Colonic mucosa (tissue), 4 donors: Measurements from ENCODE around the gene KIF15. TPM values are rescaled to one million over a fixed set of nuclear protein-coding genes. Genes with fewer than 3 reads are reported as not detected.

ENCODE experiments used
- DNase-seq: peaks from one replicate; pipeline ENCODE4 v3.0.0-alpha.2; 2020
- H3K27ac ChIP-seq: fragments of 200-600 bp; one replicate; pipeline ENCODE4 v1.8.0; 2021
- H3K27me3 ChIP-seq: fragments of 200-600 bp; one replicate; pipeline ENCODE4 v1.8.0; 2021
- H3K36me3 ChIP-seq: fragments of 200-600 bp; one replicate; pipeline ENCODE4 v1.8.0; 2021
- H3K4me1 ChIP-seq: fragments of 200-600 bp; one replicate; pipeline ENCODE4 v1.8.0; 2021; ENCODE audit warnings: mild to moderate bottlenecking
- H3K4me3 ChIP-seq: fragments of 200-600 bp; one replicate; pipeline ENCODE4 v1.8.0; 2021
- H3K9ac ChIP-seq, 2 donors: one replicate each; pipeline ENCODE4 v1.7.0; 2013; ENCODE audit warnings: control low read depth in 2 of 2, low read depth in 2 of 2, low read length in 2 of 2
- H3K9me3 ChIP-seq: fragments of 200-600 bp; one replicate; pipeline ENCODE4 v1.8.0; 2021
- CTCF ChIP-seq: fragments of 200-600 bp; IDR thresholded peaks from one replicate; pipeline ENCODE4 v1.8.0; 2022; ENCODE audit warnings: antibody characterized with exemption, mild to moderate bottlenecking
- intact Hi-C: fragments of 100-400 bp; cut with DNase I; formaldehyde crosslinking; loops from one replicate; pipeline ENCODE4 v1.14.1; 2022
- total RNA-seq, 2 donors: library from RNA; stranded (reverse); fragmentation: NEBNext Ultra II Directional in 1 of 2; extraction: Animal tissue kit (Norgen Biotek cat#: 25700) in 1 of 2; gene quantifications; one replicate each; pipeline ENCODE4 v1.2.1, GENCODE V29; 2021
- donor health status: healthy.
- donor health status: DM: no; HTN: no; CAD: no.
- donor health status: DM: no; HTN: no; CAD: no.

The KIF15 gene
- total RNA-seq, 2 donors from 2014 or later: 5.9 to 21.3 TPM

- Histone ChIP-seq H3K9me3 (no peaks in the 10 kb centered on the region), H3K36me3 (no peaks in the 10 kb centered on the region), H3K4me1 (no peaks in the 10 kb centered on the region), H3K4me3 (no peak overlapping the region), H3K27me3 (no peaks in the 10 kb centered on the region), H3K27ac (no peak overlapping the region), H3K9ac (no peak overlapping the region)
- no peak for TF ChIP-seq CTCF
- intact Hi-C loops: no loop called here
- DNase-seq: no peak
These were observed 131.1 kb downstream of the KIF15 start for GRCh38 chr3:44892689-44893088.

- Histone ChIP-seq H3K27me3 (no peaks in the 10 kb centered on the region), H3K36me3 (no peaks in the 10 kb centered on the region), H3K4me1 (no peaks in the 10 kb centered on the region), H3K9me3 (no peaks in the 10 kb centered on the region), H3K27ac (no peak overlapping the region), H3K4me3 (no peak overlapping the region), H3K9ac (no peak overlapping the region)
- TF ChIP-seq CTCF: no peak
- no peak for DNase-seq
- intact Hi-C loops: no loop called here
These were observed 131.5 kb downstream of the KIF15 start for GRCh38 chr3:44893097-44893496.

- no peak for DNase-seq
- Histone ChIP-seq H3K9ac (no peak overlapping the region), H3K9me3 (no peaks in the 10 kb centered on the region), H3K36me3 (no peaks in the 10 kb centered on the region), H3K27ac (no peak overlapping the region), H3K4me3 (no peak overlapping the region), H3K4me1 (no peaks in the 10 kb centered on the region), H3K27me3 (no peaks in the 10 kb centered on the region)
- intact Hi-C loops: no loop called here
- TF ChIP-seq CTCF: no peak
These were observed 132.9 kb downstream of the KIF15 start for GRCh38 chr3:44894485-44894884.

- DNase-seq: no peak
- no peak for TF ChIP-seq CTCF
- no peaks in the 10 kb centered on the region for H3K36me3 ChIP-seq
- no peak overlapping the region for H3K9ac ChIP-seq
- no peak overlapping the region for H3K27ac ChIP-seq
- intact Hi-C loops: no loop called here
- H3K4me3 ChIP-seq: no peak overlapping the region
- no peaks in the 10 kb centered on the region for H3K9me3 ChIP-seq
- H3K4me1 ChIP-seq: no peaks in the 10 kb centered on the region
- H3K27me3 ChIP-seq: no peaks in the 10 kb centered on the region
These were observed 134.8 kb downstream of the KIF15 start for GRCh38 chr3:44896440-44896839.

GRCh38 chr3:44899683-44900367 is 138.2 kb downstream of the KIF15 start:
- no peak for DNase-seq
- H3K9ac ChIP-seq: no peak overlapping the region

More at GRCh38 chr3:44899683-44900367, 138.2 kb downstream of the KIF15 start:
- no peaks in the 10 kb centered on the region for H3K27me3 ChIP-seq
- no peak overlapping the region for H3K4me3 ChIP-seq
- H3K27ac ChIP-seq: no peak overlapping the region
- TF ChIP-seq CTCF: no peak
- H3K4me1 ChIP-seq: no peaks in the 10 kb centered on the region
- no peaks in the 10 kb centered on the region for H3K9me3 ChIP-seq
- no peaks in the 10 kb centered on the region for H3K36me3 ChIP-seq
- intact Hi-C loops: no loop called here
